Fibroblast of skin of back (primary cell): ENCODE results near the gene KAT6B.

ENCODE experiments used
- DNase-seq: peaks from one replicate; pipeline ENCODE4 v3.0.0-alpha.2; 2013

The KAT6B gene

DNA sequence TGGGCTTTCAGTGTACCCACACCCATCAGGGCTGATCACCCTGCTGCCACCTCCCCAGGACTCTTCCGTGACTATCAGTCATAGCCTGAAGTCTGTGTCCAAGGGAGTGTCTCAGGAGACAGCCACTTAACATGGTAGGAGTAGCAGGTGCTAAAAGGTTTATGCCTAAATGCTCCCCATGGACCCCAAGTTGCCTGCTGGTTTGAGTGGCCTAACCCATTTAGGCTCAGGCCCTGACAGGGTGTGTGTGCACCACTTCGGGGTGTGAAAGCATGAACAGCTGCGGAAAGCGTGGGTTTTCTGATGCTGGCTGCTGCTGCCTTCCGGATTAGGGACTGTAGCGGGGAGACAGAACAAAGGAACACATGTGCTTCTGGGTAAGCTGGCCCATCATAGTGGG is 191.9 kb downstream of the KAT6B start:
- DNase-seq: no peak

DNA sequence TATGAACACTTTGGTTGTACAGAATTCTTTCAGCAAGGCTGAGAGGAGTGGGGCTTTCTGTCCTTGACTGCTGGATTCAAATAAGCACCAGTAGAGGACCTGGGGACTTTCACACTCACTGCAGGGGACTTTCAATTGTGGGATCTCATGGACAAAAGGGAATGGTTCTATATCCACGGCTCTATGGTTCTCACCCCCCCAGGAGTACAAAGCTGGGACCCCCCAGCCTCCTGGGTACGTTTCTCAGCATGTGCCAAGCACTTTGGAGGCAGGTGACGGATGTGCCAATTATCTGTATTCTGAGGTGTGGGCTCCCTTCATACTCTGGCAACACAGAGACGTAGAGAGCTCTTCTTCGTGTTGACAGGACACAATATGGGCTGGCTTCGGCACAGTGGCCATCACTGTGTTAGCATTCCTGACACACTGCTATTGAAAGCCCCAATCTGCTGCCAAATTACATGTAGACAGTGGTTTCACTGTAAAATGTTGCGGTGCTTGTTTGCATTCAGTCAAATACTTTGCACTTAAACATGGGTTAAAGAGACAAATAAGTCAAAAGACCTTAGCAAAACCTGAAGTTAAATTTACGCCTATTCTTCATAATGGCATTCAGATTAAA is 192.4 kb downstream of the KAT6B start:
- DNase-seq: no peak

DNA sequence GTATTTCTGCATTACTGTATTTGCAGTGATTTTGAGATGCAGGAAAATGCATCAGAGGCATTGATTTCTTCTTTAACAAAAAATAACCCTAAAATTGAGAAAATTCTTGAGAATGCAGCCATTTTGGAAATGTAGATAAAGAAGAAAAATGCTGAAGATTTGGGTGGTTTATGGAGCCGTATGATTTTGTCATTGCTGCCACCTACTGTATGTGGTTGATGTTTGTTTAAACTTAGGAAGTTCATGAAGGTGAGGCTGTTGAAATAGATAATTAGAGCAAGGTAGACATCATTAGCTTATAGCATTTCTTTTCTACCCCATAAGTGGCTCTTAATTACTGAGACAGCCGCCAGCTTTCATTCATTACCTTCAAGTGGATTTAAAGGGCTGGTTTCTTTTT is 193.0 kb downstream of the KAT6B start:
- peak; percentile 26 for DNase-seq

DNA sequence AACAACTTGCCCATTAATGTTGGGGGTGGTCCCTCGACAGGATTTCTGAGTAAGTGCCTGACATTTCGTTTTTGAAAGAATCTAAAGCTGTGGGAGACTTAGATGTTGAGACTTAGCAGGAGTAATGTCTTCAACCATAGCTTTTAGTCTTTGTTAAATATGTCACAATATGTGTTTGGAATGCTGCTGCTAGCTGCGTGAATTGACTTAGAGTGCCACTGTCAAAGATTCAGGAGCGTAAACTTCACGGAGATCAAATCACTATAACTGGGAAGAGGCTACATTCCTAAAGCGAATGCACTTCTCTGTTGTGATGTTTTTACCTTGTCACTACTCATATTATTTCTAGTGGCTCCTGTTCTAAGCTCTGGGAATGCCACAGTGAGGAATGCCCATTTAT is 193.8 kb downstream of the KAT6B start:
- DNase-seq: no peak

DNA sequence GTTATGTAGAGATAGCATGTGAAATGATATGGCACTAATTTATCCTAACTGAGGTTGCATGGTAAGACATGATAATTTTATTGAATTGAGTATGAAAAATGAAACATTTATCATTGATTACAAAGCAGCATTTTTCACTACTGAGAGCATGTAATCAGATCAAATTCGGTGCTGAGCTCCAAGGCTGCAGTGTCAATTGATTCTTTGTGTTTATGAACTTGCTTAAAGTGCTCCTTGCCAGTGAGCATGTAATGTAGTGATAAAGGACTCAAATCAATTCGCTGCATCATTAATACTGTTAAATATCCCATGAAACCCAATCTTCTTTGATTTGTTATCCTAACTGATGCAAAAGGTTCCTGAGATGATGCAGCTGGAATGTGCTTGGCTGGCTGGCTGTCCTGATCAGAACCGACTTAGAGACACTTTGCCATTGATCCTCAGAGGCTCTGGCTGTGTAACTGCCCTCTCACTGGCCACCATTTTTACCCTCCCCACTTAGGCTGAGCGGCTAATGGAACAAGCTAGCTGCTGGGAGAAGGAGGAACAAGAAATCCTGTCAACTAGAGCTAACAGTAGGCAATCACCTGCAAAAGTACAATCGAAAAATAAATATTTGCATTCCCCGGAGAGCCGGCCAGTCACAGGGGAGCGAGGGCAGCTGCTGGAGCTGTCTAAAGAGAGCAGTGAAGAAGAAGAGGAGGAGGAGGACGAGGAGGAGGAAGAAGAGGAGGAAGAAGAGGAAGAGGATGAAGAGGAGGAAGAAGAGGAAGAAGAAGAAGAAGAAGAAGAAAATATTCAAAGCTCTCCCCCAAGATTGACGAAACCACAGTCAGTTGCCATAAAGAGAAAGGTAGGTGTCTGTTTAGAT is 195.2 kb downstream of the KAT6B start:
- no peak for DNase-seq

DNA sequence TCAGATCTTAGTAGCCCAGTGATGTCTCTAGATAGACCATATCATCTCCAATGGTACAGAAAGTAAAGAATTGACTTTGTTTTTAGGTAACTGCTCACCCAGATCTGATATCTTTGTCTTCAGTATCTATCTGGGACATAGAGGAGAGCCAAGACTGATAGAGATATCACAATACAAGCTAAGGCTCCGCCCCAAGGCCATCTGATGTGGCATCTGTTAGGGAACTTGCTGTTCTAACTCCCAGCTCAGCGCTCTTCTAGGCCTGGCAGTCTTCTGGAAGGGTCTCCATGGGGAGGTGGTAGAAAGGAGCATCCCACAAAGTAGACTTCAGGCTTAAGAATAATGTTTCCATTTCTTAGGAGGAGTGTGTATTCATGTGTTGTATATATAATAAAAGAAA is 196.7 kb downstream of the KAT6B start:
- no peak for DNase-seq

DNA sequence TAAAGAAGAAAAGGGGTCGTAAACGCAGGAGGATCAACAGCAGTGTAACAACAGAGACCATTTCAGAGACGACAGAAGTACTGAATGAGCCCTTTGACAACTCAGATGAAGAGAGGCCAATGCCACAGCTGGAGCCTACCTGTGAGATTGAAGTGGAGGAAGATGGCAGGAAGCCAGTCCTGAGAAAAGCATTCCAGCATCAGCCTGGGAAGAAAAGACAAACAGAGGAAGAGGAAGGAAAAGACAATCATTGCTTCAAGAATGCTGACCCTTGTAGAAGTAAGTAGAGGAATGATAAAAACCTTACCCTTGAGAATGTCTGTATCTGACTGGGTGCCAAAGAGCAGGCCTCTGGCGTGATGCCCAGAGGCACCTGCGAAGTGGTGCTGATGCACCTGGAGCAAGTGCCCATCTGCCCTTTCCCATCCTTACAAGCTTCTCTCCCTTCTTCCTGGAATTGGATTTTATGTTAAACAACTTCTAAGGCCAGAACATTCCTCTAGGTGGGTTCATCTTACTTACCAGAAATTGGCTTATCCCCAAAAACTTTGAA is 198.6 kb downstream of the KAT6B start:
- DNase-seq: no peak

DNA sequence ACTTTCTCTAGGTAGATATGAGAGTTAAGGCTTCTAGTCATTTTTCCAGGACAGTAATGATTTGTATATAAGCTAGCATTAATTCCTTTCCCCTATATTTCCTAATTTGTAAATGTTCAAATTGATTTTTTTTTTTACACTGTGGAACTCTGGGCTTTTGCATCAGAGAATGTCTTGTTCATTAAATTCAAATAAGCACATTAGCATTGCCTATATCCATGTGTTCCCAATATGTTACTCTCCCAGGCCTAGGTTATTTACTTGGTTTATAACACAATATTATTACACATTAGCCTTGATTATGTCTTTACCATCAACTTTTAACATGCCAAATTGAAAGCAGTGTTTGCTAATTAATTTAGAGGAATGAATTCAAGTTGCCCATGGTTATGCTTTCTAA is 201.6 kb downstream of the KAT6B start:
- no peak for DNase-seq

DNA sequence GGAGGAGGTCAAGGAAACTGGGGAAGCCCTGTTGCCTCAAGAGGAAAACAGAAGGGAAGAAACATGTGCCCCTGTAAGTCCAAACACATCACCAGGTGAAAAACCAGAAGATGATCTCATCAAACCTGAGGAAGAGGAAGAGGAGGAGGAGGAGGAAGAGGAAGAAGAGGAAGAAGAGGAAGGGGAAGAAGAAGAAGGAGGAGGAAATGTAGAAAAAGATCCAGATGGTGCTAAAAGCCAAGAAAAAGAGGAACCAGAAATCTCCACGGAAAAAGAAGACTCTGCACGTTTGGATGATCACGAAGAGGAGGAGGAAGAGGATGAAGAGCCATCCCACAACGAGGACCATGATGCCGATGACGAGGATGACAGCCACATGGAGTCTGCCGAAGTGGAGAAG is 202.3 kb downstream of the KAT6B start:
- no peak for DNase-seq

DNA sequence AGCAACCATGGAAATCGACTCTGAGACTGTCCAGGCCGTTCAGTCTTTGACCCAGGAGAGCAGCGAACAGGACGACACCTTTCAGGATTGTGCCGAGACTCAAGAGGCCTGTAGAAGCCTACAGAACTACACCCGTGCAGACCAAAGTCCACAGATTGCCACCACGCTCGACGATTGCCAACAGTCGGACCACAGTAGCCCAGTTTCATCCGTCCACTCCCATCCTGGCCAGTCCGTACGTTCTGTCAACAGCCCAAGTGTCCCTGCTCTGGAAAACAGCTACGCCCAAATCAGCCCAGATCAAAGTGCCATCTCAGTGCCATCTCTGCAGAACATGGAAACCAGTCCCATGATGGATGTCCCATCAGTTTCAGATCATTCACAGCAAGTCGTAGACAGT is 203.0 kb downstream of the KAT6B start:
- no peak for DNase-seq

DNA sequence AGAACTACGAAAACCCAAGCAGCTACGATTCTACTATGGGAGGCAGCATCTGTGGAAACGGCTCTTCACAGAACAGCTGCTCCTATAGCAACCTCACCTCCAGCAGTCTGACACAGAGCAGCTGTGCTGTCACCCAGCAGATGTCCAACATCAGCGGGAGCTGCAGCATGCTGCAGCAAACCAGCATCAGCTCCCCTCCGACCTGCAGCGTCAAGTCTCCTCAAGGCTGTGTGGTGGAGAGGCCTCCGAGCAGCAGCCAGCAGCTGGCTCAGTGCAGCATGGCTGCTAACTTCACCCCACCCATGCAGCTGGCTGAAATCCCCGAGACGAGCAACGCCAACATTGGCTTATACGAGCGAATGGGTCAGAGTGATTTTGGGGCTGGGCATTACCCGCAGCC is 203.5 kb downstream of the KAT6B start:
- no peak for DNase-seq

DNA sequence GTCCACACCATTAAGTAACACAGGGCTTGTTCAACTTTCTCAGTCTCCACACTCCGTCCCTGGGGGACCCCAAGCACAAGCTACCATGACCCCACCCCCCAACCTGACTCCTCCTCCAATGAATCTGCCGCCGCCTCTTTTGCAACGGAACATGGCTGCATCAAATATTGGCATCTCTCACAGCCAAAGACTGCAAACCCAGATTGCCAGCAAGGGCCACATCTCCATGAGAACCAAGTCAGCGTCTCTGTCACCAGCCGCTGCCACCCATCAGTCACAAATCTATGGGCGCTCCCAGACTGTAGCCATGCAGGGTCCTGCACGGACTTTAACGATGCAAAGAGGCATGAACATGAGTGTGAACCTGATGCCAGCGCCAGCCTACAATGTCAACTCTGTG is 204.0 kb downstream of the KAT6B start:
- DNase-seq: no peak

DNA sequence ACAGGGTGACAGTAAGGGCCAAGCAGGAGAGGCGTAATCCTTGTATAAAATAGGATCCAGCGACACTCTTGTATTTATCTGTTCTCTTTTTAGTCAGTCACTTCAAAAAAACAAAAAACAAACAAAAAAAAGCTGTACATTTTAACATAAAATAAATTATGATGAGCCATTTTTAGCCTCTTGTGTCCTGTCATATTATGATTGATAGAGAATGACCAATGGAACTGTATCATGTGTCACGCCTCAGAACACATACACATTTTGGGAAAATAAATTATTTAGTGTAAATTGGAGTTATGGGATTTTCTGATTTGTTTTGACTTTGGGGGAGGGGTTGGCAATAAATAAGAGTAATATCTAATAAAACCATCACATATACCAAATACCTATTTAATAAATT is 205.7 kb downstream of the KAT6B start:
- DNase-seq: no peak

DNA sequence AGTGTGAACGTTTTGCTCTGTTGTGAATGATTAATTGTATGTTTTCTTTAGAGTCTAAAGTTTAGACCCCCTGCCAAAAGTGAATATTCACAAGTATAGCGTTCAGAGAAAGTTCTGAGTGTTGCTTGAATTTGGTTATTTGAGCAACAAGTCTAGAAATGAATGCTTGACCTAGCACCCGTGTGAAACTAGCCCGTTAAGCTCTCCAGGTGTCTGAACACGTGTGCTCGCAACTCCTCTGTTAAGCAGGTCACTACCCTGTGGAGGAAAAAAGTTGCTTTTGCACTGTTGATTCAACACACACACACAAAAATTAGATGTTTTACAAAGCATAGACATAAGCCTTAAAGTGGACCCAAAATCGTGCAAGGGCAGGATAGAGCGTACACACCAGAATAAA is 206.4 kb downstream of the KAT6B start:
- no peak for DNase-seq

DNA sequence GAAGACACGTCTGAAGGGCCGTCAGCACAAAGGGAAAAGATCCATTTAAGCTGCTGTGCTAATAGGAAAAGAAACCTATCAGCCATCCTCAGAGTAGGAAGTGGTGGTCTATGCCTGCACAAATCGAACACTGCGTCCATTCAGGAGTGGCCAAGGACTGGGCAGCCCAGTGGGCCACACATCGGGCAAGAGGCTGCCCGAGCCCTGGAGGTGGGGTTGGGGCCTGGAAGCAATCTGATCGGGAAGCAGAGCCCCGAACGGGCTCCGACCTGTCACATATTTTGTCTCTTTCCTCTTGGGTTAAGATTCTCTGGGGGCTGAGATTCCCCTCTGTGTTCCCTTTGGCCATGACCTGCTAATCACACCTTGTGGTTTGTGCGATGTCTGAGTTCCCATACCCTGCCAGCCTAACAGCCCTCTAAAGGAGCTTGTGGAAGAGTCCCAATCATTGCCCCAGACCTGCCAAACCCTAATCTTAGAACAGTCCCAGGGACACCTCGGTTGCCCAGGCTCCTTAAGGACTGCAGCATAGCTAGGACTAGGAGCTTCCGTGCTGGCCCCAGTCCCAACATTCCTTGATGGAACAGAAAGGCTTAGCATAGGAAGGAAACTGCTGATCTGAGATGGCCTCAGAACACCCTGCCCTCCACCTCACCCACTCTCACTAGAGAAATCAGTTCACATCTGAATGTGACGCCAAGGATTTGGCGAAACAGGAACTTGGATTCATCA is 207.2 kb downstream of the KAT6B start:
- DNase-seq: no peak

DNA sequence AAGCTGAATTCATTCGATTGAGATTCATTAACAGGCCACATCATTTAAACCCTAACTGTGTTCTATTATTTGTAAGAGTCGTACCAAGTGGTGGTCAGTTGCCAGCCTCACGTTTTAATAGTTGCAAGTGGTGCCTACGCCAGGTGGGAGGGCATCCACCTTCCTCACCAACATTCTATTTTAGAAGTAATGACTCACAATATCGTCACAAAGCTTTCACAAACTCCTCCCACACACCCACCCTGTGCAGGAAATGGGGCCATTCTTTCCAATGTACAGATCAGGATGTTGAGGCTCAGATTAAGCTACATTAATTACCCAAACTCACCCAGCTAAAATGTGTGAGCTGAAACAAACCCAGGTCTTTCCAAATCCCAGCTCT is 207.7 kb downstream of the KAT6B start:
- DNase-seq: no peak

DNA sequence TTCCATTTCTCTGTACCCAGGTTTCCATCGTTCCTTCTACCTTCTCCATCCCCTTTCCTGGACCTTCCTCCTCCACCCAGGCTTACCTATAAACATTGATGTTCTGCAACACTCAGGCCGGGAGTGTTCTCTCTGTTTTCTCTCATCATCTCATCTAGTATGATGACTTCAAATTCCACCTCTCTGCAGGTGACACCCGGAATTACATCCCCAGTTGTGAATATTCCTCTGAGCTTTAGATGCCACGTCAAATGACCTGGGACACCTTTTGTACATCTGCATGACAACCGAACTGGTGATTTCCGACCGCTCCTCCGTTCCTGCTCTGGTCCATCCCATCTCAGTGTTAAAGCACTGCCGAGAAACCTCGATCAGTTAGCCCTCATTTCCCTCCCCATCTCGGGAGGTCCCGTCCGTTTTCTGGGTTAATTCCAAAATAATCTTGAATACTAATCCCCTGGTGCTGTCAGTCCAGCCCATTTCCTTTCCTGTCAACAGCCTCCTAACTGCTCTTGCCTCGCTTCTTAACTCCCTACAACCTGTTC is 208.4 kb downstream of the KAT6B start:
- DNase-seq: no peak

DNA sequence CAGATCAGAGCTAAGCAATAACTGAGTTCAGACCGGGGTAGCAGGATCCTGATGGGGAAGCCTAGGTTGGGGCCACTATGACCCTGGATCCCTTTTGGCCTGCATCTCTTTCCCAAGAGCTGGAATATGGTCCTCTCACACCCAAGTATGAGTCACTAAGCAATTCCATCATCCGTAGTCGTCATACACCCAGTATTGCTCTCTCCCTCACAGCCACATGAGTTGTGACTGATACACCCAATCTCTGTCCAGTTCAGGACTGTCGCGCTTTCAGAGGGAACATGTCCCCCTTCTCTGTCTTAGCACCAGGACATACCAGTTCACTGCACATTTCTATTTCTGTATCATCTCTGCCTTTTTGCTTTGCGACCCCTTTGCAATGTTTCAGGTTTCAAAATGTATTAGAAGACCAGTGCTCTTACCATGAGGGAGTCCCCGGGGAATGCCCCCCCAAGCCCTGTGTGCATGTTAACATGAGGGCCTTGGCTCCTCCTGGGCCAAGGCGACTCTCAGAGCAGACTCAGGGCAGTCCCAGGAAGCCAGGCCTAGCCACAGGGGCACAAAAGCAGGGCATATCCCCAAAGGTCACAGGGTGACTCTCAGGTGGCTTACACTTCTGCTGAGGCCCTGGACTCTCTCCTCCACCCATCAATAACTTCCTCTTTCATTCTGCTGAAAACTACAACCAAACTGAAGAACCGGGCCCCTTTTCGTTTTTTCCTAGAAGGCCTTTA is 209.7 kb downstream of the KAT6B start:
- peak; percentile 48 for DNase-seq

DNA sequence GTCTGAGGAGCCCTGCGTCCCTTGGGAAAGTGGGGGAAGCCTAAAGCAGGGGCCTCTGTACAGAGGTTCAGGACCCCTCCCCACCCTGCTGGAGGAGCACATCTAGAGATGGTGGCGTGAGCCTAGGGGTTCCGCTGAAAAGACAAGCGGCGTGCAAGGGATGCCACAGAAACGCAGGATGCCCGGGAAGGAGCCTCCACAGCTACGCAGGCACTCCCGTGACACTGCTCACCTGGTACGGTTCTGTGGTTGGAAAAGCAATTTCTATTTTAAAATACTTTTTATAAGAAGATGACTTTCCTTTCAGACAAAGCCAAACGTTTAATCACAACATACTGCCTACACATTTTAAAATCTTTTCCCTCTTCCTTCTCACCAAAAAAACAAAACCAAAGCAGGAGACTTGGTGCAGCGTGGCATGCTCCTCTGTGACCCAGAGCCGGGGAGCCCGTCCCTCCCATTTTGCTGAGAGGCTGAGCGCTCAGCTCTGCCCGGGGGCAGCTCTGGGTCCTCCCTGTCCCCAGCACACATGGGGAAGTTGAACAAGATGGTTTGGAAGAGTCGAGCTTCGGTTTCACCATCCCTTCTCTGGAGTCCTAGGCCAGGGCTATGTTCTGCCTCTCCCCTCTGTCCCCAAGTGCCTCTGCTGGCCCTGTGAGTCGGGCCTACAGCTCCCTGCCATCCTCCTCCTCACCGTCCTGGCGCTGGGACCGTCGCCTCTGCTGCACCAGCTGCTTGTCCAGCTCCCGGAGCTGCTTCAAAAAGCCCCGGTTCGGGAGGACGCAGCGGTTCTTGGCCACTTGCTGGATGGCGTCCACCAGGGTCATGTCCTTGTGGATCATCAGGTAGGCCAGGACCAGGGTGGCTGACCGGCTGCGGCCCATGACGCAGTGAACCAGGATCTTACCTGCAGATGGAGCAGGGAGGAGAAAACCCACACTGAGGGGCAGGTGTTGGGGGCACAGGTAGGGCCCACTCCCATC is 211.1 kb downstream of the KAT6B start:
- DNase-seq: no peak

DNA sequence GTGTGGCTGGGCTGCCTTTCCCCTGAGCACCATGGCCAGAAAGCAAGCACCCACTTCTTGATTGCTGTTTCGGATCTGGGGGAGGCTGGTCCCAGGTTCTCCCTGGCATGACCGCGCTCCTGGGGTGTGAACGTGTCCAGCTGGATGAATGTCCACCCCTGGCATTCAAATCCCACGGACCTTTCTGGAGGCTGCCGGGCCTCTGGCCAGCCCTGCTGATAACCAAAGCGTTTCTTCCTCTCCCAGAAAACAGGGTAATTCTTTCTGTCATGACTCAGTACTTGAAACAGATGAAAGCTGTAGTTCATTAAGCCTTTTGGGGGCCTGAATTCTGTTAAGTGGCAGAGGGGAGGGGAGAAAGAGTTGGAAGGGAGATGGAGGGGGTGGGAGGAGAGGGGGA is 211.9 kb downstream of the KAT6B start:
- no peak for DNase-seq

DNA sequence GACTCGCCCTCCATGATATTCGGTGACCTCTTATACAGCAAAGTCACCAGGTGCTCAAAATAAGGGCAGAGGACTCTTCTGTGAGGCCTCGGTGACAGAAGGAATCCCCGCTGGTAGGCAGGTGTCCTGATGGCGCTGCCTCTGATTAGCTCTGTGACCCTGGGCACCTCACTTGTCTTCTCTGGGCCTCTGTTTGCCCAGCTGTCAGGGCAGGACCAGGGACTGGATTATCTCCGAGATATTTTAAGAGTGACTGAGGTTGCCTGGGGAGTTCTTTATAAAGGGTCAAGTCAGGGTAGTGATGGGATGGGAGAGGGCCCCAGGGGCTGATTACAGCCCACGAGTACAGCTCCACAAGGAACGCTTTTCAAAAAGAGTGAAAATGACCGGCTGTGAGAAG is 214.2 kb downstream of the KAT6B start:
- no peak for DNase-seq
